Right lobe of liver (tissue), 6 donors: Measurements from ENCODE around the gene DSG2. TPM values are rescaled to one million over a fixed set of nuclear protein-coding genes. Genes with fewer than 3 reads are reported as not detected.

Source experiments
- ATAC-seq, 4 donors: fragments of 200-7000 bp; cut with Tn5 transposase; one replicate each; pipeline ENCODE4 v1.9.1; 2020; ENCODE audit warnings: mild to moderate bottlenecking in 4 of 4, moderate library complexity in 4 of 4
- DNase-seq, 3 donors: peaks; one replicate each; pipeline ENCODE4 v3.0.0-alpha.2; 2020
- H3K27ac ChIP-seq, 3 donors: fragments of 200-600 bp; one replicate each; pipeline ENCODE4 v1.8.0; 2022
- H3K27me3 ChIP-seq, 2 donors: fragments of 200-600 bp; one replicate each; pipeline ENCODE4 v1.8.0; 2022
- H3K36me3 ChIP-seq, 4 donors: fragments of 200-600 bp; sonication (generic) in 1 of 4; one replicate each; pipeline versions ENCODE4 v1.5.1 to v1.8.0; 2017 to 2022; ENCODE audit warnings: control low read depth in 1 of 4
- H3K4me1 ChIP-seq, 4 donors: fragments of 200-600 bp; sonication (generic) in 1 of 4; one replicate each; pipeline versions ENCODE4 v1.5.1 to v1.8.0; 2017 to 2022; ENCODE audit warnings: control low read depth in 1 of 4
- H3K4me3 ChIP-seq, 3 donors: fragments of 200-600 bp; one replicate each; pipeline ENCODE4 v1.8.0; 2022
- H3K9me3 ChIP-seq, 4 donors: fragments of 200-600 bp; sonication (generic) in 1 of 4; one replicate each; pipeline versions ENCODE4 v1.5.1 to v1.8.0; 2017 to 2022; ENCODE audit warnings: control low read depth in 1 of 4
- POLR2A ChIP-seq: fragments of 450-650 bp; IDR thresholded peaks from one replicate; pipeline ENCODE4 v1.6.1; 2017; ENCODE audit warnings: antibody characterized with exemption, mild to moderate bottlenecking
- WGBS: methylation state at CpG from one replicate; pipeline ENCODE4 v1.1.6; 2018; ENCODE audit warnings: low coverage, low lambda C conversion rate; ENCODE audit not compliant: insufficient coverage; ENCODE audit errors: missing lambda C conversion rate; 5-methylcytosine and 5-hydroxymethylcytosine counted together
- intact Hi-C, 2 donors: fragments of 100-400 bp; cut with DNase I; formaldehyde crosslinking; loops; one replicate each; pipeline versions ENCODE4 v1.11.2 to v1.14.1; 2022
- total RNA-seq, 6 experiments: library from RNA; depleted of rRNA in 2 of 6; stranded (reverse); fragments of >200 nt in 2 of 6; fragmentation: NEBNext Ultra II Directional in 3 of 6; extraction: Animal tissue kit (Norgen Biotek cat#: 25700) in 3 of 6; gene quantifications; one replicate each; pipeline versions ENCODE4 v1.1.0 to v1.2.4, GENCODE V29; 2016 to 2023
- TF ChIP-seq, protein P1 (sequence below), 4 donors: fragments of 200-600 bp in 3 of 4; fragments of 450-650 bp in 1 of 4; IDR thresholded peaks; one replicate each; pipeline versions ENCODE4 v1.5.1 to v1.8.0; 2016 to 2022; ENCODE audit warnings: antibody characterized with exemption in 4 of 4, mild to moderate bottlenecking in 2 of 4
- donor health status: DM: no; HTN: yes; CAD: no.
- donor health status: DM: no; HTN: no; CAD: no.
- donor health status: DM: no; HTN: no; CAD: no.
- donor health status: DM: no; HTN: yes; CAD: no.
- donor health status: DM: no; HTN: yes; CAD: no.

Gene DSG2
- total RNA-seq, 6 experiments from 2014 or later = 9.8 to 27.0 (median 16.4) TPM

DNA sequence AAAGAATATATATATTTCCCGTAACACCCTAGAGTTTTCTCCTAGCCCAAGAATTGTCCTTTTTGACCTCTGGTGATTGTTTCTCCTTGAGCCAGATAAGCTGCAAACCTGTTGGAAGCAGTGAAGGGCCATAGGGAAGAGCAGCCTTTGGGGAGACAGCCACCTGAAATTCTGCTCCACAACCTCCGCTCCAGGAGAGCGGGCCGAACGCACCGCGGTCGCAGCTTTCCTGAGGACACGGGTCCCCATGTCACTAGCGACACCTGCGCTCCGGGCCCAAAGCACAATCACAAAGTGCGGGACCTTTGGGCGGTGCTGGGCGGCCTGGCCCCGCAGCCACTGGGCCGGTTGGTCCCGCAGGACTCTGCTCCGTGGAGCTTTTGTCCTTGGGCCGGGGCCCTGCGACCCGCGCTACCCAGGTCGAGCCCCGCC is 557 bp upstream of the DSG2 start:
- intact Hi-C loops = no loop called here
- ATAC-seq (peak; percentile 57 to 73 (median 65)), DNase-seq (peak in 2 of 3 donors; percentile 60 to 61)
- 61% methylated on average over 2 of the region's 25 CpGs for WGBS
- Histone ChIP-seq H3K27me3 (no peaks in the 10 kb centered on the region), H3K4me1 (no peaks in the 10 kb centered on the region), H3K4me3 (peak overlapping the region; percentile 62 to 81 (median 68)), H3K36me3 (no peaks in the 10 kb centered on the region), H3K27ac (peak overlapping the region; percentile 61 to 71 (median 70)), H3K9me3 (no peaks in the 10 kb centered on the region)
- TF ChIP-seq POLR2A = no peak
- TF ChIP-seq, protein P1, sequence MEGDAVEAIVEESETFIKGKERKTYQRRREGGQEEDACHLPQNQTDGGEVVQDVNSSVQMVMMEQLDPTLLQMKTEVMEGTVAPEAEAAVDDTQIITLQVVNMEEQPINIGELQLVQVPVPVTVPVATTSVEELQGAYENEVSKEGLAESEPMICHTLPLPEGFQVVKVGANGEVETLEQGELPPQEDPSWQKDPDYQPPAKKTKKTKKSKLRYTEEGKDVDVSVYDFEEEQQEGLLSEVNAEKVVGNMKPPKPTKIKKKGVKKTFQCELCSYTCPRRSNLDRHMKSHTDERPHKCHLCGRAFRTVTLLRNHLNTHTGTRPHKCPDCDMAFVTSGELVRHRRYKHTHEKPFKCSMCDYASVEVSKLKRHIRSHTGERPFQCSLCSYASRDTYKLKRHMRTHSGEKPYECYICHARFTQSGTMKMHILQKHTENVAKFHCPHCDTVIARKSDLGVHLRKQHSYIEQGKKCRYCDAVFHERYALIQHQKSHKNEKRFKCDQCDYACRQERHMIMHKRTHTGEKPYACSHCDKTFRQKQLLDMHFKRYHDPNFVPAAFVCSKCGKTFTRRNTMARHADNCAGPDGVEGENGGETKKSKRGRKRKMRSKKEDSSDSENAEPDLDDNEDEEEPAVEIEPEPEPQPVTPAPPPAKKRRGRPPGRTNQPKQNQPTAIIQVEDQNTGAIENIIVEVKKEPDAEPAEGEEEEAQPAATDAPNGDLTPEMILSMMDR (IDR thresholded peaks at IDR 0.05) = peak in 1 of 4 donors; percentile 3

DNA sequence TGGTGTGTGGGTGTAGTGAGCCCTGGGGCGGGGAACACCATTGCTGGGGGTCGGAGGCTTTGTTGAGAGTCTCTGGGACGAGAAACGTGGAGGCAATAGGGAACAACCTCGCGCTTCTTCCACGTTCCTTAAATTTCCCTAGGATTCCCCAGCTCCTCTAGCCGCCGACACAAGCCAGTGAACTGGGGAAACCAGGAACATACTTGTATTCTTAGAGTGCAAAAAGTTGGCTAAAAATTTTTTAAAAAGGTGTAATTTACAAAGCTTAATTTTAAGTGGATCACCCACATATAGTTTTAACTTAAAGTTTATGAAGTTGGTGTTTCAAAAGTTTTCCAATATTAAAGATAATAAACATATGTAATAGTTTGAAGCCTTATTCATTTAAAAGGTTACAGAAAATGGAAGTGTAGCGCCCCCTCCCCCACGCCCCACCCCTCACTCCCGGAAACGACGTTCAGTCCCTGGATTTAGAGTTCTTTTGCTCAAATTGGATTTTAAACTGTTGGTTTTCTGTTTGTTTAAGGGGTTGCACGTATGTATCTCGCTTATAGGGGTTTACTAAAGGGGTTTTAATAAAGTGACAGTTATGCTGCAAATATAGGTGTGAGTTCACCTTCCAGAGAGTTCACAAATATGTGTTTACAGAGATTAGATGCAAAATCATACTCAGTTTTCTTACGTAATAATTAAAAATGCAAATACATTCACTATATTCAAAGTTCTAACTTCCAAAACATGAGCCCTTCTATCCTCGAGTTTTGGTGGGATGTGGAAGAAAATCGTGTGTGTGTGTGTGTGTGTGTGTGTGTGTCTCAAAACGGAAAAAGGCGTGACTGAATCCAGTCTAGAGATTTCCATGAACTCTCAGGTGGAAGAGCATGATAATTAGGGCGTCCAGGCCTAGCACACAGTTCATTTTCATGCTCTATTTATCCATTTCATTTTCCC is 872 bp downstream of the DSG2 start:
- no peaks in the 10 kb centered on the region for H3K36me3 ChIP-seq
- H3K4me3 ChIP-seq = peak overlapping the region; percentile 62 to 81 (median 68)
- intact Hi-C loops = no loop called here
- no peak for TF ChIP-seq POLR2A
- TF ChIP-seq, protein P1 (IDR thresholded peaks at IDR 0.05) = no peak
- WGBS = 11% methylated on average over 21 of the region's 22 CpGs
- DNase-seq (peak in 1 of 3 donors; percentile 35), ATAC-seq (peak in 1 of 4 donors; percentile 39)
- H3K27ac ChIP-seq = peak overlapping the region; percentile 61 to 71 (median 70)
- H3K27me3 ChIP-seq = no peaks in the 10 kb centered on the region
- H3K9me3 ChIP-seq = no peaks in the 10 kb centered on the region
- no peaks in the 10 kb centered on the region for H3K4me1 ChIP-seq

DNA sequence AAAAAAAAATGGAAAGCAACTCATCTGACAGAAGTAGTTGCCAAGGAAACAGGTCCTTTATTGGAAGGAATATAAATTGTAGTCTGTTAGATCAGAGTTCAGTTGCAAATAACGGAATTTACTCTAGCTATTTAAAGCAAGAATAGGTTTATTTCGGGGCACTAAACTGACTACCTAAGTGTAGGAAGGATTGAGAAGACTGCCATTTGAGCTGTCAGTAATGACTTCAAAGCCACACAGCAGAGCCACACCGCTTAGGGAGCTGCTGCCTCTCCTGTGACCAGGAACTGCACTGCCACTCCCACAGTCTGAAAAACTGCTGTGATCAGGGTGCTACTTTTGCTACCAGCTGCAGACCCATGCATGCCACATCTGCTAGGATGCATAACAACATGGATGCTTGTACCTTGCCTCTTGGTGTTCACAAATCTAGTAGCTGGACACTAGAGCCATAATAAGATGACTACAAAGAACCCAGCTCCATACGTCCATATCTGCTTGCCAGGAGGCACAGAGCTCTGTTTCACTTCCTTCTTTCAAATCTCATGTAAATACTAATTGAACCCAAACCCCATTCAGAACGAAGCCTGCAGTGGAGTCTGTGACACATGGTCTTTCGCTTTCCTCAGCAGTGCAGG is 2.2 kb downstream of the DSG2 start:
- no peak overlapping the region for H3K27ac ChIP-seq
- no peaks in the 10 kb centered on the region for H3K27me3 ChIP-seq
- intact Hi-C loops = no loop called here
- WGBS = 54% methylated on average over 4 of the region's 6 CpGs
- no peak for ATAC-seq
- no peaks in the 10 kb centered on the region for H3K9me3 ChIP-seq
- no peak overlapping the region for H3K4me3 ChIP-seq
- no peak for DNase-seq
- TF ChIP-seq, protein P1 (IDR thresholded peaks at IDR 0.05) = no peak
- TF ChIP-seq POLR2A = no peak
- H3K36me3 ChIP-seq = no peaks in the 10 kb centered on the region
- no peaks in the 10 kb centered on the region for H3K4me1 ChIP-seq

DNA sequence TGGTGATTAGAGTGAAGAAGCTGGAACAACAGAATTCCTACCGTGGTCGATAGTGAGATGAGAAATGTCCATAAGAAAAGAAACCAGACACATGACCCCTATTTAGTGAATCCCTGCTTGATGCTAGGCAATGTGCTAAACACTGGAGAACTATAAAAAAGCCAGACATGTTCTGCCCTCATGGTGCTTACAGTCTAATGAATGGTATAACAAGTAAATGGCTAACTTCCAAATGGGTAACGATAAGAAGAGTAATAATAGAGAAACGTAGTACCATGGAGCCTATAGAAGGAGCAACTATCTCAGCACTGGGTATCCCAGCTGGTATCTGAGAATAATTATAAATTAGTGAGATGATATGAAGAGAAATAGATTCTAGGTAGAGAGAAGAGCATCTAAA is 5.0 kb downstream of the DSG2 start:
- no peak overlapping the region for H3K27ac ChIP-seq
- H3K4me3 ChIP-seq = no peak overlapping the region
- TF ChIP-seq POLR2A = no peak
- TF ChIP-seq, protein P1 (IDR thresholded peaks at IDR 0.05) = no peak
- intact Hi-C loops = no loop called here
- 100% methylated on average over 4 of the region's 4 CpGs for WGBS
- no peaks in the 10 kb centered on the region for H3K27me3 ChIP-seq
- no peak for DNase-seq
- no peak for ATAC-seq
- no peaks in the 10 kb centered on the region for H3K36me3 ChIP-seq
- no peaks in the 10 kb centered on the region for H3K4me1 ChIP-seq
- no peaks in the 10 kb centered on the region for H3K9me3 ChIP-seq
